Upper lobe of right lung (tissue), 1 donor: ENCODE results near the gene HYAL2. TPM values are rescaled to one million over a fixed set of nuclear protein-coding genes. Genes with fewer than 3 reads are reported as not detected.

Experiments used
- ATAC-seq: fragments of 200-7000 bp; cut with Tn5 transposase; one replicate; pipeline ENCODE4 v1.9.1; 2020; ENCODE audit warnings: mild to moderate bottlenecking, moderate library complexity
- DNase-seq: peaks from one replicate; pipeline ENCODE4 v3.0.0-alpha.2; 2020
- H3K27ac ChIP-seq: fragments of 200-600 bp; one replicate; pipeline ENCODE4 v1.8.0; 2022
- H3K27me3 ChIP-seq: fragments of 200-600 bp; one replicate; pipeline ENCODE4 v1.8.0; 2022; ENCODE audit warnings: mild to moderate bottlenecking
- H3K36me3 ChIP-seq: fragments of 200-600 bp; one replicate; pipeline ENCODE4 v1.8.0; 2022
- H3K4me1 ChIP-seq: fragments of 200-600 bp; one replicate; pipeline ENCODE4 v1.8.0; 2022
- H3K4me3 ChIP-seq: fragments of 200-600 bp; one replicate; pipeline ENCODE4 v1.8.0; 2022; ENCODE audit warnings: mild to moderate bottlenecking
- H3K9me3 ChIP-seq: fragments of 200-600 bp; one replicate; pipeline ENCODE4 v1.8.0; 2022
- CTCF ChIP-seq: fragments of 200-600 bp; IDR thresholded peaks from one replicate; pipeline ENCODE4 v1.8.0; 2022; ENCODE audit warnings: antibody characterized with exemption
- intact Hi-C: fragments of 100-400 bp; cut with DNase I; formaldehyde crosslinking; loops from one replicate; pipeline ENCODE4 v1.11.0; 2022
- total RNA-seq: library from RNA; stranded (reverse); fragmentation: NEBNext Ultra II Directional; extraction: Animal tissue kit (Norgen Biotek cat#: 25700); gene quantifications from one replicate; pipeline ENCODE4 v1.2.1, GENCODE V29; 2021
- donor health status: DM: no; HTN: yes; CAD: no; lungs with severe emphysema.

Gene HYAL2
- total RNA-seq, 1 donor from 2014 or later: 303 TPM

GRCh38 chr3:50299638-50299928 lies 23.0 kb downstream of the HYAL2 start:
- Histone ChIP-seq H3K27ac (peak overlapping the region; percentile 87), H3K4me1 (peaks cover 33% of the 10 kb centered on the region), H3K9me3 (no peaks in the 10 kb centered on the region), H3K27me3 (no peaks in the 10 kb centered on the region), H3K4me3 (peak overlapping the region; percentile 65), H3K36me3 (no peaks in the 10 kb centered on the region)
- DNase-seq: no peak
- intact Hi-C loops: no loop called here
- no peak for TF ChIP-seq CTCF
- no peak for ATAC-seq

- Histone ChIP-seq H3K36me3 (no peaks in the 10 kb centered on the region), H3K4me1 (peaks cover 33% of the 10 kb centered on the region), H3K27ac (peak within 1 kb of the TSS; percentile 87), H3K4me3 (peak within 1 kb of the TSS; percentile 65), H3K27me3 (no peaks in the 10 kb centered on the region), H3K9me3 (no peaks in the 10 kb centered on the region)
- DNase-seq (peak; percentile 99), ATAC-seq (peak; percentile 89)
- intact Hi-C loops: no loop called here
- TF ChIP-seq CTCF: peak; percentile 47
Measured at GRCh38 chr3:50298836-50299637, 23.5 kb downstream of the HYAL2 start, which contains the start of the genes HYAL3 and NAA80. Gene HYAL3, minus strand, starts transcription at chr3:50299405. Its CDS starts 3,803 bp downstream, at chr3:50295602. Gene NAA80, minus strand, starts transcription at chr3:50299405. Its CDS starts 1,942 bp downstream, at chr3:50297463.

GRCh38 chr3:50297896-50298725 lies 24.4 kb downstream of the HYAL2 start:
- peak overlapping the region; percentile 87 for H3K27ac ChIP-seq
- no peaks in the 10 kb centered on the region for H3K27me3 ChIP-seq
- H3K9me3 ChIP-seq: no peaks in the 10 kb centered on the region
- peak overlapping the region; percentile 65 for H3K4me3 ChIP-seq
- no peak for ATAC-seq
- DNase-seq: no peak
- intact Hi-C loops: no loop called here
- peak; percentile 11 for TF ChIP-seq CTCF
- no peaks in the 10 kb centered on the region for H3K36me3 ChIP-seq
- peaks cover 26% of the 10 kb centered on the region for H3K4me1 ChIP-seq

- DNase-seq: no peak
- Histone ChIP-seq H3K4me1 (peaks cover 31% of the 10 kb centered on the region), H3K36me3 (no peaks in the 10 kb centered on the region)
Measured at GRCh38 chr3:50297384-50297775, 25.2 kb downstream of the HYAL2 start.

More at GRCh38 chr3:50297384-50297775, 25.2 kb downstream of the HYAL2 start:
- ATAC-seq: no peak
- TF ChIP-seq CTCF: no peak
- no peak overlapping the region for H3K4me3 ChIP-seq
- H3K9me3 ChIP-seq: no peaks in the 10 kb centered on the region
- H3K27me3 ChIP-seq: no peaks in the 10 kb centered on the region
- H3K27ac ChIP-seq: no peak overlapping the region
- intact Hi-C loops: no loop called here
